GM12874 (cell line): Measurements from ENCODE around the gene TRIM26.

Experiments
- CTCF ChIP-seq: IDR thresholded peaks from 2 replicates; pipeline ENCODE4 v1.5.1; 2011; ENCODE audit warnings: low read depth, mild to moderate bottlenecking, control low read depth, low read length, moderate library complexity; ENCODE audit not compliant: insufficient read depth

TRIM26 gene

DNA sequence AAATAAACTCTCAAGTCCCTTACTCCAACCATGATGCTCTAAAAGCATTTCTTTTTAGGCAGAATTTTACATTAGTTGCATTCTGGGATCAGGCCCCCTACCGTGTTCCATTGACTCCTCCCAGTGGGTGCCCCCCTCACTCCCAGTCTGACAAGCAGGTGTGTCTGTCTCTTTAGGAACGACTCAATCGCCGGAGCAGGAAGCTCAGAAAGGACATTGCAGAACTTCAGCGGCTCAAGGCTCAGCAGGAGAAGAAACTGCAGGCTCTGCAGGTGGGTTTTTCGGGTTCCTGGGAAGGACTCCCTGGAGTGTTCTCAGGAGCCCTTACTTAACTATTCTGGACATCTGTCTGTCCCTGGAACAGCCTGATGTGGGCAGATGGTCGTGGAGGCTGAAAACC lies 67.4 kb downstream of the TRIM26 start:
- TF ChIP-seq CTCF, result no peak

- TF ChIP-seq CTCF, result no peak
Observed at GRCh38 chr6:30144811-30145210, 68.4 kb downstream of the TRIM26 start.

DNA sequence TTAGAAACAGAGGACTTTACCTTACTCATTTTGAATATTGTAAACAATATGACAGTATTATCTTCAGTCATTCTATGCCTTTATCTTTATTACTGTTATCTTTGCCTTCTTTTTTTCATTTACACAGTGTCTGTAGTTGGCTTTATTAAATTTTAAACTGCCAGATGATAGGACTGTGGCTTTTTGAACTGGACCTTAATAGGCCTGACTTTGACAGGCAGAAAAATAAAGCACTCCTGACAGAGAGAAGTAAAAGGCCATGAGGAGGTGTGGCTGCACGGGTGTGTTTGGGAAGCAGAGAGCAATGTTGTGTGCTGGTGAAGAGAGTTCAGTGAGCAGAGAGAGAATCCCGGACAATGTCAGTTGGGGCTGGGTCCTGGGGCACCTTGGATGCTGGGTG lies 69.4 kb downstream of the TRIM26 start:
- TF ChIP-seq CTCF, result no peak

- no peak for TF ChIP-seq CTCF
Observed at GRCh38 chr6:30142665-30143064, 70.5 kb downstream of the TRIM26 start.

GRCh38 chr6:30136570-30137286 lies 76.5 kb downstream of the TRIM26 start:
- TF ChIP-seq CTCF, result no peak

DNA sequence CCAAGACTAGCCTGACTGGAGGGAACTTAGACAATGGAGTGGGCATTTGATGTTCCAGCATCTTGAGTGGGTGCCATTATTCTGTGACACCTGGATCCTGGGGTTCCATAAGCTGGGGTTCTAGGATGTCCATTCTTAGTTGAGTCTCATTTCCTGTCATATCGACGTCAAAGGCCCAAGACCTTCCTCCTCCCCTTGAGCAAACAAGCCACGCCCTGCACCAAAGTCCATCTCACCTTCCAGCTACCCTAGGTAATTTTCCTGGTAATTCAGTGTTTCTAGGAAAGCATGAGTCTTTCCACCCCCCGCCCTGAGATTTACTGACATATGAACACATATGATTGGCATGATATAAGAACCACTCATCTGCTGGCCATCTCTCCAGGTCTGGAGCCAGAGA lies 77.4 kb downstream of the TRIM26 start, which contains the start of gene TRIM40:
TSS of gene TRIM40 (plus strand) at position 384 of the 400 bp plus-strand sequence. CDS start 897 bp downstream, outside the sequence.
- no peak for TF ChIP-seq CTCF

- no peak for TF ChIP-seq CTCF
Observed at GRCh38 chr6:30135147-30135546, 78.1 kb downstream of the TRIM26 start.
